Right lung (tissue), 5 donors: Measurements from ENCODE around the gene JUNB. TPM values are rescaled to one million over a fixed set of nuclear protein-coding genes. Genes with fewer than 3 reads are reported as not detected.
A peak's percentile ranks its signal among the peaks of the same experiment; 100 is the strongest.
"Not testable (repeated sequence)": the region's sequence is repeated elsewhere in the genome, so short reads cannot be mapped to it uniquely, and the experiment has no call there.

ENCODE experiments used
- DNase-seq, 2 donors: peaks; one replicate each; pipeline ENCODE4 v3.0.0-alpha.2; 2013
- polyA plus RNA-seq, 5 donors: library from polyadenylated mRNA; unstranded; fragments of 120-200 nt; gene quantifications; one replicate each; pipeline versions ENCODE4 v1.2.1 to v1.2.3, GENCODE V29; 2013; ENCODE audit warnings: inconsistent platforms in 1 of 5, low replicate concordance in 1 of 5; ENCODE audit not compliant: insufficient read length in 5 of 5, insufficient read depth in 1 of 5

JUNB gene
- polyA plus RNA-seq, 5 donors, result 14.8 to 132 (median 48.0) TPM

DNA sequence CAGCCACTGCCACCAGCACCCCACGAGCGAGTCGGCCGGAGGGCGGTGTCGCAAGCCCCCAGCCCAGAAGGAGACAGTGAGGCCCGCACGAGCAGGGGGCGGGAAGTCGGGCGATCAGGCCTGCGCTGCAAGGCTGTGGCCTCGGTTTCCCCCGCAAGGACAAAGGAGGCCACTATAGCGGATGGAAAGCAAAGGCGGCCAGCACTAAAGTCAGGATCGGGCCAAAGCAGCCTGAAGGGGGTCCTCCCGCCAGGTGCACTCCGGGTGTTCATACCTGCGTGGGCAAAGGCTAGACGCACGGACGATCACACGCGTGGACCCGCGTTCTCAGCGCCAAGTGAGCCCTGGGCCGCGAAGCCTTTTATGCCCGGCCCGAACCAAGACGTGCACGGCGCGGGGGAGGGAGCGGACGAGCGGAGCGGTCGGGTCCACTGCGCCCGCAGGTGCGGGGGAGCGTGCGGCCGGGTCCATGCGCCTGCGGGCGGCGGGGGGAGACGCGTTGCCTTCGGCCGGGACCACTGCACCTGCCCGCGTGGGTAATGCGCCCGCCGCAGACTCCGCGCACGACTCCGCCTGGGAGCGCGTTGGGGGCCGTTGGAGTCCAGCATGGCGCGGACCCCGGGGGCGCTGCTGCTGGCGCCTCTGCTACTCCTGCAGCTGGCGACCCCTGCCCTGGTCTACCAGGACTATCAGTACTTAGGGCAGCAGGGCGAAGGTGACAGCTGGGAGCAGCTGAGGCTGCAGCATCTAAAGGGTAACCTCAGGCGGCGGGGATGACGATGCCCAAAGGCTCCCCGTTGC lies 10.4 kb downstream of the JUNB start, which contains the start of the genes PRDX2 and THSD8:
TSS of gene PRDX2 (minus strand) at position 335 of the 801 bp plus-strand sequence. CDS start 539 bp downstream, outside the sequence.
TSS of gene THSD8 (plus strand) at position 604 of the 801 bp plus-strand sequence. CDS start at position 607, 3 bp downstream.
- peak; percentile 61 to 79 for DNase-seq

GRCh38 chr19:12802267-12803106 lies 11.2 kb downstream of the JUNB start:
- no peak for DNase-seq

GRCh38 chr19:12804051-12804450 lies 12.8 kb downstream of the JUNB start:
- no peak for DNase-seq

GRCh38 chr19:12806242-12807081 lies 15.2 kb downstream of the JUNB start, which contains the start of gene RNASEH2A:
TSS of gene RNASEH2A (plus strand) at chr19:12806584. CDS start at chr19:12806674, 90 bp downstream.
- peak; percentile 85 to 87 for DNase-seq

GRCh38 chr19:12815088-12815487 lies 23.8 kb downstream of the JUNB start:
- no peak for DNase-seq

- not testable (repeated sequence) for DNase-seq
These were observed 25.9 kb downstream of the JUNB start for GRCh38 chr19:12817188-12817587.

- DNase-seq, result not testable (repeated sequence)
These were observed 26.5 kb downstream of the JUNB start for GRCh38 chr19:12817810-12818209.

- DNase-seq, result no peak
These were observed 30.5 kb downstream of the JUNB start for GRCh38 chr19:12821761-12822160.

DNA sequence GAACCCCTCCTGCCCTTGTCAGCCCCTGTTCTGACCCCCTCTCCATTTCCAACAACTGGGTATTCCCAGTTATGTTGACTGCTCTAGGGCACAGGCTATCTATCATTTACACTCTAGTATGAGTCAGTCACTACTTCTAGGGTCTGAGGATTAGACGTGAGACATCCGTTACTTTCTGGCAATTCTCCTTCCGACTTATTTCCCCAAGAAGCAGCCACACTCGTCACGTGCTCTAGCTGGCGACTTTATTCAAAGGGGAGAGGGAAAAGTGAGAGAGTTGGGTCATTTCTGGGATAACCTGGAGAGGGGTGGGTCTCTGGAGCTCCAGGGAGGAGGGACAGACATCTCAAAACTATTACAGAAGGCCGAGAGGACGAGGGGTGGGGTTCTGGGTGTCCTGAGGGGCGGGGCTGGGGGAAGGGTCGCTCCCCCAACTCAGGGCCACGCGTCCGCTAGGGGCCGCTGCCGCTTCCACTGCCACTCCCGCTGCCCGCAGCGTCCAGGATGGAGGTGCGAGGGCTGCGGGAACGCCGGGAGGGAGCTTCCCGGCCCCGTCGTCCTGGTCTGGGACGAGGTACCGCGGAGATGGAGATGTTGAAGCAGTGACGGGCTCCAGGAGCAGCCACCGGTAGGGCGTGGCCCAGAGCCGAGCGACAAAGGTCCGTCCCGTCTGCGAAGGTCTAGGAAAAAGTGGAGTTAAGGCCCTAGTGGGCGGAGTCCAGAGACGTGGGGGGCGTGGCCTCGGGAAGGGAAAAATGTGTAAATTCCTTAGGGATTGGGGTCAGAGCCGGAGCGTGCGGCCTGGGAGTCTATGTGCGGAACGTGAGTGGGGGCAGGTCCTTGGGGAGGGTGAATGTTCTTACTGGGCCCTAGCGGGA lies 34.2 kb downstream of the JUNB start:
- DNase-seq, result no peak

- DNase-seq, result no peak
These were observed 37.2 kb downstream of the JUNB start for GRCh38 chr19:12828494-12828893.

- no peak for DNase-seq
These were observed 42.1 kb downstream of the JUNB start for GRCh38 chr19:12833418-12833737.

GRCh38 chr19:12833738-12834565 lies 42.7 kb downstream of the JUNB start:
- no peak for DNase-seq

DNA sequence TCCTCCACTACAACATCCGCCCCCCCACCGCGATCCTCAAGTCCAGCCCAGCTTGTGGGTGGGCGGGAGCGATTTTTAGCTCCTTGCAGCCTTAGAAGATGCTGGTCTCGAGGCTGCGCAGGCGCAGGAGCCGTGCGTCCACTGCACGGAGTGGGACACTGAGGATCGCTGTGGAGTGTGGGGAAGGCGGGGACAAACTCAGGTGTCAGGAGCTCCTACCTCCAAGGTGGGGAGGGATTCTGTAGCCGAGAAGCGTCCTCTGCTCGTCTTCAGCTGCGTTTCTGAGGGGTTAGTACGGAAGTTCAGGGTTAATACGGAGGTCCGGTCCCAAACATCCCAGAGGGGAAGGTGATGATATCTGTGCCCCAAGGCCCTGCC lies 43.3 kb downstream of the JUNB start, which contains the start of gene RTBDN:
TSS of gene RTBDN (minus strand) at position 14 of the 378 bp plus-strand sequence. CDS start 4,600 bp downstream, outside the sequence.
- DNase-seq, result no peak

DNA sequence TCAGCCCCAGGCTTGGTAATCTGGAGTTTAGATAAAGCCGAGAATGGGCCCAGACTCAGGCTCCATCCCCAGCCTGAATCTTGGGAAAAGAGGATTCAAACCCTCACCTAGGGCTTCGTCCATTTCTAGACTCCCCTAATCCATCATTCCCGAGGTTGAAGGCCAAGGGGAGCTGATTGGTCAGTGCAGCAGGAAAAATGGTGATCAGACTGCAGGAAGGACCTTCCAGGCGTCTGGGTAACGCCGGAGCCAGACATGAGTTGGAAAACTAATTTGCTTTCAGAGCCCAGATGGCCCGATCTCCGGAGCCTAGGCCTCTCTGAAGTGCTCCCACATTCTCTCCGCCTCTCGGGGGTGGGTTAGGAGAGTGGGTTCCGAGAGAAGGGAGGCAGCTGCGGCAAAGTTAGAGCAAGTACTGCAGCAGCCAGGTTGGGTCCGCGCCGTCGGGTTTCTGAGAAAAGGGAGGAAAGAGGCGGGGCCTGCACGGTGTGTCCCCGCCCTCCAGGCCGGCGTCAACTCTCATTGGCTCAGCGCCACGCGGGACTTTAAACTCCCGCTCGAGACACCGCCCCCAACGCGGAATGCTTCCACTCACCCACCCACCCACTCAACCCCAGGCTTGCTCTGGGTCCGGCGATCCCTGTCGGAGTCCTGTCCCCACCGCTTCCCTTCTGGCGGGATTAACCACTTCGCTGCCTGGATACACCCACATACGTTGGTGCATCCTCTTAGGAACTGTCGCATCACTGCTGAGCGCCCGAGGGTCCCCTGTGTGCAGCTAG lies 43.9 kb downstream of the JUNB start:
- DNase-seq, result no peak

DNA sequence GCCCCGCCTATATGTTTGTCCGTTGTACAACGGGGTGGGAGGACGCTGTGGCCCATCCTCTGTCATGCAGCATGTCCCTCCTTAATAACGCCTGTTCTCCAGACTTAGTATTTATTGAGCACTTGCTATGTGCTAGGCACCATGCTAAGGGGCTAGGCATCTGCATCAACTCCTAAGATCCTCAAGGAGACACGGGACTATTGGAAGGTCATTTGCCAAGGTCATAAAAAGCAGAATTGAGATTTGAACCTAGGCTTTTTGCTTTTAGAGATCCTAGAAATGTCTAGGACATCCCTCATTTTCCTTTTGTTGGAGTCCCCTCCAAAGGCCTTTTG lies 45.2 kb downstream of the JUNB start:
- DNase-seq, result no peak

GRCh38 chr19:12837225-12837624 lies 45.9 kb downstream of the JUNB start:
- DNase-seq, result no peak

GRCh38 chr19:12838182-12838885 lies 47.0 kb downstream of the JUNB start, which contains the start of gene MAST1:
TSS of gene MAST1 (plus strand) at chr19:12838515. CDS start at chr19:12838573, 58 bp downstream.
- DNase-seq, result no peak
